GM19324 (cell line): Measurements from ENCODE around the gene HYAL3.
"Not testable (repeated sequence)": the region's sequence is repeated elsewhere in the genome, so short reads cannot be mapped to it uniquely, and the experiment has no call there.

Experiments used
- ATAC-seq: cut with Tn5 transposase; IDR thresholded peaks from one replicate; pipeline ENCODE4 v1.9.1; 2021; ENCODE audit warnings: mild to moderate bottlenecking, moderate library complexity; ENCODE audit not compliant: unreplicated experiment, low FRiP score

HYAL3 gene

DNA sequence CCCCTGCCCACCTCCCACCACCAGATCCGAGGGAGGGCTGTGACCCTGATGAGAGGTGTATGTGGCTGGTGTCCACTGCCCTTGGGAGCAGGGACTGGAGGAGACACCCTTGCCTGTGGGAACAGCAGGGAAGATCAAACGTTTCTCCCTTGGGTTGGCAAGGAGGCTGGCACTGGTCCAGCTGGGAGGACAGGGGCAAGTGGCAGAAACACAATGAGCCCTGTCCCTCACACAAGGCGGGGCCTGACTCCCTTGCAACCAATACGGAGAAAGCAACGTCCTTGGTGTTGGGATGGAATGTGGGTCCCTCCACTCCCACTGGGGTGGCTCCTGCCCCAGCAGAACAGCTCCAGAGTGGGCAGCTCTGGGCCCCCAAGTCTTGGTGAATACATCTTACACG is 18.1 kb upstream of the HYAL3 start:
- no peak for ATAC-seq

DNA sequence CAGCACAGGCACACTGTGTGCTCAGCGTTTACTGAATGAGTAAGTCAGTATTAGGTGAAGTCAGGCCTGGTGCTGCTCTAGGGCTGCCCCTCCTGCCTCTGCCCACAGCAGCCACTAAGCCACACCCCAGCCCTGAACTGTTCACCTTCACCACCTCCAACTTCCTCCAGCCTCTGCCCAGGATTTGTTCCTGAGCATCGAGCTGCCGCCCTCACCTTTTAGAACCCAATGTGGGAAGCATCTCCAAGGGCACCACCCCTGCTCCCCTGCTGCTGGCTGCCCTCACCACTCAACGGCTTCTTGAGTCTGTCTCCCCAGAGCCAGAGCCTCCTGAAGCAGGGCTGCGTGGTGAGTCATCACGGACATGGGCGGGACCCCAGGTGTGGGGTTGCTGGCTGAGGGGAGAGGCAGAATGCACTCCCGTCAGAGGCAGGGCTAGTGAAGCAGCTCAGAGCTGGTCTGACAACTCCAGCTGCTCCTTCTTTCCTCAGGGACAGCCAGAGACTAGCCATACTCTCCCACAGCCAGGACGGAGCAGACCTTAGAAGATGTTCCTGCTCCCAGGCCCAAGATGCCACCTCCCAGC is 17.5 kb upstream of the HYAL3 start:
- no peak for ATAC-seq

DNA sequence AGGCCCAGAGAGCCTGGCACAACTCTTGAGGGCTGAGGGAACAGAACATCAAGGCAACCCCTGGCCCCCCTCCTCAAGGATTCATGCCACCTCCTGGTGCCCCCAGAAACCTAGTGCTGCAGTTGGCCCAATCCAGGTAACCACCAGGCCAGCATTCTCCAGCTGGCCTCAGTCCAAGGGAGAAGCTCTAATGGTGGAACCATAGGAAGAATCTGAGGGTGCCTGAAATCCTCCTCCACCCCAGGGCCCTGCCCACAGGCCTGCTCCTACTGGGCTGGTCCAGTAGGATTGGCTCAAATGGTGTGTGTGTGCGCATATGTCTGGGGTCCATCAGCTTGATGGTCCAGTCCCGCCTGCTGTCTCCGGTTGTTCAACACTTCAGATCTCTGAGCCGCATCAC is 15.6 kb upstream of the HYAL3 start:
- ATAC-seq, result no peak

DNA sequence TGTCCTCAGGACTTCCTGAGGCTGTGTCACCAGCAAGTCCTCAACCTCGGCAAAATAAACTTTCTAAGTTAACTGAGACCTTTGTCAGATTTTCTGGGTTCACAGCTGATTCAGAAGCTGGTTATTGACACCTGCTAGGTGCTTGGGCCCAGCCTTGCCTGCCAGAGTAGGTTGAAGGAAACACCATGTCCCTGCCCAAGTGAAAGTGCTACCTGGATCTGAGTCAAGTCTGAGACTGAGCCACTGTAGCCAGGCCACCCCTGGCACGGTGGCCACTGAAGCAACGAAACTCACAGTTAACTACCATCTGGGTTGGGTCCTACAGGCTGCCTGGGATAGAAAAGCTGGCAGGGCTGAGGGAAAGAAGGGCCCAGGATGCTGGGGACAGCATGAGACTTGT is 15.1 kb upstream of the HYAL3 start:
- no peak for ATAC-seq

DNA sequence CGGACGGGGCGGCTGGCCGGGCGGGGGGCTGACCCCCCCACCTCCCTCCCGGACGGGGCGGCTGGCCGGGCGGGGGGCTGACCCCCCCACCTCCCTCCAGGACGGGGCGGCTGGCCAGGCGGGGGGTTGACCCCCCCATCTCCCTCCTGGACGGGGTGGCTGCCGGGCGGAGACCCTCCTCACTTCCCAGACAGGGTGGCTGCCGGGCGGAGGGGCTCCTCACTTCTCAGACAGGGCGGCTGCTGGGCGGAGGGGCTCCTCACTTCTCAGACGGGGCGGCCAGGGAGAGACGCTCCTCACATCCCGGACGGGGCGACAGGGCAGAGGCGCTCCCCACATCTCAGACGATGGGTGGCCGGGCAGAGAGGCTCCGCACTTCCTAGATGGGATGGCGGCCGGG is 12.8 kb upstream of the HYAL3 start:
- not testable (repeated sequence) for ATAC-seq

DNA sequence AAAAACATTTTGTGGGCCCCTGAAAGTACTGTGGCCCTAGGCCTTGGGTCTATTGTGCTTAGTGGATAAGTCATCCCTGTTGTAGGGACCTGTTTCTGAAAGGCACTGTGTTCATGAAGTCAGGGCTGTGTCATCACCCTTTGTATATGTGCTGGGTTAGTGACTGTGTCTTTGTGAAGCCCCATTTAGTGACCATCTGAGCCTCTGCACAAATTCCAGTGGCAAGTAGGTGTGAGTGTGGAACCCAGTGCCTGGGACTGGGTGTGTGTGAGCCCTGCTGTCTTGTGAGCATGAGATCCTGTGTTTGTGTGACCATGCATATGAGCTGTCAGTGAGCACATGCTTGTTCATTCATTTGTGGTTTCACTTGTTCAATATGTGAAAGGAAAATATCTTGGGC is 5.4 kb upstream of the HYAL3 start:
- no peak for ATAC-seq

DNA sequence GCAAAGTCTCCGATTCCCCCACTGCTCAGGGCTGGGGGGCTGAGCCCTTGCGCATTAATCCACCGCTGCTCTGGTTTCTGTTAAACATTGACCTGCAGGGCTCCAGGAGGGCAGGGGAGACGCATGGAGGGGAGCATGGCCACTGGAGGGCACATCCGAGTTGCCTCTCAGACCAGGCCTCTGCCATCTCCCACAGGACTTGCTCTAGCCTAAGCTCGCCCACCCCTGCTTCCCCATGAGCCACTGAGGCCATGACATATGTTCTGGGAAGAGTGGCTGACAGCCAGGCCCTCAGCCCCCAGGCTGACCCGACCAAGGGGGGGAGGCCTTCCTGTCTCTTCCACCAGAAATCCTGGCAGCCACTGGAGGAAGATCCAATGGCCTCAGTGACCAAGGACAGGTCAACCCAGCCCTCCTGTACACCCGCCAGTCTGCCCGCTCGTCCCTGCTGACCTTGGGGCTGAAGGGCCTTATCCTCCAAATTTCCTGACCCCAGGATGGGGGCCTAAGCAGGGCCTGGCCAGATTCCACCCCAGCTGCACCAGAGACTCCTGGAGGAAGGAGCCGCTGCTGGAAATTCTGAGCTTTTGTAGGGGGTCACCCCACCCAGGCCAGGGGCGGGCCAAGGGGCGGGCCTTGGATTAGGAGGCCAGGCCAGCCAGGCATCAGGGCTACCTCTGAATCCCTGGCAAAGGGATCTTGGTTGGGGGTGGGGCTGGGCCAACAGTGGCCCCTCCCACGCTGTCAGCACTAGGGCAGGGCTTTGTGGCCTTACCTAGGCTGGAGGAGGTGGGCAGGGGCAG is 4.0 kb upstream of the HYAL3 start, which contains the start of gene HYAL1:
Gene HYAL1 (minus strand): TSS at position 562 of the 803 bp plus-strand sequence. CDS start 618 bp downstream, outside the sequence.
- no peak for ATAC-seq

DNA sequence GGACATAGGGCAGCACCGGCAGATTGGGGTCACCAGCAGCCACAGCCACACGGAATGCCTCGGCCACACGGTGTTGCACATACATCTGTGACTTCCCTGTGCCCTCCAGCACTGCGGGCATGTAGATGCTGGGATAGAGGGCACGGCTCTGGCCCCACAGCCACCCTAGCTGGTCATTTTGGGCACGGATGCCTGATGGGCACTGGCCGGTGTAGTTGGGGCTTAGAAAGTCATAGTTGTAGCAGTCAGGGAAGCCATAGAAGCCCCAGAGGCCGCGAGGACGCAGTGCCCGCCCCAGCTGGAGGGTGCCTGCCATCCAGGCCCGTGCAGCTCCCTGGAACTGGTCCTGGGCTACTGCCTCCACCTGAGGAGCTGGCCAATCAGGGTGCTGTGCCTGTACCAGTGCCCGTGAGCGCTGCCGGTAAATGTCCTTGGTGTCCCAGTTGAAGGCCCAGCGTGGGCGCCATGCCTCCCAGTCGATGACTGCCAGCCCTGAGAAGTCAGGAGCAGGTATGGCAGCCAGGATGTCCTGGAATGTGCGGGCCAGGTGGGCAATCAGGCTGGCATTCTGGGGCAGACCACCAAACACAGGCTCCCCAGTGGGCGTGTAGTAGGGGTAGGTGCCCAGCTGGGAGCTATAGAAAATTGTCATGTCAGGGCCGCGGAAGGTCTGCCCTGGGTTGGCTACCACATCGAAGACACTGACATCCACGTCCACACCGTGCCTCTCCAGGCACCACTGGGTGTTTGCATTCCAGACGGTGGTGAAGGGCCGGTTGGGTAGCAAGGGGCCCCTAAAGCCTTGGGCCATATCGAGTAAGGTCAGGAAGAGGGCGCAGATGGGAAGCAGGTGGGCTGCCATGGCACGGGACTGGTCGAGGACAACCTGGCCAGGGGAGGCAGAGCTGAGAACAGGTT is 3.1 kb upstream of the HYAL3 start:
- no peak for ATAC-seq

DNA sequence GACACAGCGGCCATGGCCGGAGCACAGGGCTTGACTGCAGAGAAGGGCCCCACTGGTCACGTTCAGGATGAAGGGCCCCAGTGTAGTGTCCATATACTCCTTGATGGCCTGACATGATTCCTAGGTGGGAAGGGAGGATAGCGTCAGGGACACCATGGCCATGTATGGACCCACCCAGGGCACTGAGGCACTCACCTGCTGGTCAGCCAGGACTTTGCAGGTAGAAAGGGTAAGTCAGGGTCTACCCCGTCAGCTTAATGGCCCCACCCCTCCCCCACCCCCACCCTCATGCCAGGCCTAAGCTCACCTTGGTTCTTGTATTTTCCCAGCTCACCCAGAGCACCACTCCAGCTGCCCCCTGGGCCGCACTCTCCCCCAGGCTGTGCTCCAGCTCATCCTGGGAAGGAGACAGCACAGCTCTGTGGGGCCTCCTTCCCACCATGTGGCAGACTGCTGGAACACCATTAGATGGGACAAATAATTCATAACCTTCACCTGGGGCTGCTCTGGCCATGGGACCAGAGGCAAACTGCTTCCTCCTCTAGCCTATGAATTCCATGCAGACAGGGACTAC is 1.6 kb upstream of the HYAL3 start:
- no peak for ATAC-seq

DNA sequence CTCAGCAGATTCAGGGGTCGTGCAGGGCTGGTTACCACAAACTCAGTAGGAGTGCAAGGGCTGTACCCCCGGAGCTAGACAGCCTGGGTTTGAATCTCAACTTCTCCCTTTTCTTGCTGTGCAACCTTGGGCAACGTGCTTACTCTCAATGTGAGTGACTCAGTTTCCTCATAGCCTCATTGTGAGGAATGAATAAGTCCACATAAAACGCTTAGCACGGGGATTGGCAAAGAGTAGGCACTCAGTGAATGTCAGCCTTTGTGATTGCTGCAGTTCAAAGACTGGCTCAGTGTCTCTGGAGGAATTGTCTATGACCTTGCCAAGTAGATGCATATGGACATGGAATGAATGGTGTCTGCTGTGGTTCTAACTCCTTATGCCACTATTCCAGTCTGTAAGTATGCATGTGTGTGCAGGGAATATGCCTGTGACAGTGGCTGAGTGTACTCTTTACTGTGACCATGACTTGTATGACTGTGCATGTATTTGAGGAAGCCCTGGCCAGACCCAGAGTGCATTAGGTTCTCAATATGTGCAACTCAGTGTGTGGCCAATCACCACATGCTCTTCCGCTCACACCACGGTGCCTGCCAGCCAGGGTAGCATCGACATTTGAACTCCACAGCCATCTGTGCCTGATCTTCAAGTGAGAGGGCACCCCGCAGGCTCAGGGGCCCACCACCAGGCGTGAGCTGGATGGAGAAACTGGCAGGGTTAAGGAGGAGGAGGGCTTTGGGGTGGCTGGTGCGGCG is 900 bp upstream of the HYAL3 start:
- no peak for ATAC-seq

DNA sequence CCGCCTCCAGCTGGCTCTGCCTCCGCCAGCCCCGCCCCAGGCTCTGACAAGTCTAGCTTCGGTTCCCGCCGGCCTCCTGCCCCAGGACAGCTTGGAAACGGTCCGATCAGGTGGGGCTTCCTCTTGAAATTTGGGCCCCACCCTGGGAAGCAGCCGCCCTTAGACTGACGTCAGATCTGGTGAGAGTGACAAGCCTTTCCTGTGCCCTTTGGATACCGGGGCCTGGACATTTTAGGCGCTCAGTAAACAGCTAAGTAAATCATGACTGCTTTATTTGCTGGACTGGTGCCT is 378 bp upstream of the HYAL3 start:
- no peak for ATAC-seq

DNA sequence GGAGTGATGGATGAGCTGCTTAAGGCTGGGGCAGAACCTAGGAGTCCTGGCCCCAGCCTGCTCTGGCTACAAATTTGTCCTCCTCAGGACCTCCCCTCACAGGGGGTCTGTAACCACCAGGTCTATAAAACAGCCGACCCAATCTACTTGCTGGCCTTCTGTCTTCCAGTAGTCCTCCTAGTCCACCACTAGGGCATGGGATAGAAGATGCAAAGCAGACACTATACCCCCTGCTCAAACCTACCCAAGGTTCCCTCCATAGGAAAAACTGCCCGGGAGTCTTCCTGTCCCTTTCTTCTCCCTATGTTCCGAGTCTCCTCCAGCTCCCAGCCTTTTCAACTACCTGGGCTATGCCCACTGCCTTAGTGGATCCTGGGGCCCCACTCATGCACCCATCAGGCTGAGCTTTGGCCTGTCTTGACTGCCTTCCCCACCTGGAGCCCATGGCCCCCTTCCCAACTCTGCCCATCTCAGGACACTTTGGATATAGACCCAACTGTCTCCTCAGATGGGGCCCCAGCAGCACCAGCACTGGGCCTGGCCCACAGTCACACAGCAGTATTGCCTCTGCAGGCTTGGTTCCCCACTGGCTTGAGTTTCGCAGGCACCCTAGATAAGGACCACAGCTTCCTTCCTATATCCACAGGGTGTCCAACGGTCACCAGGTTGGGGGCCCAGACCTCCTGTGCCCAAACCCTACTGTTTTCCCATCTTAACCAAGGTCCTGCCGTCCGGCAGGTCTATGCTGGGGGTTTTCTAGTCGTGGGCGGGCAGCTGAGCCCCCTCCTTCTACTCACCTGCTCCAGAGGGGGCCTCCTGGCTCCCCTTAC is 1.1 kb downstream of the HYAL3 start:
- ATAC-seq, result no peak

DNA sequence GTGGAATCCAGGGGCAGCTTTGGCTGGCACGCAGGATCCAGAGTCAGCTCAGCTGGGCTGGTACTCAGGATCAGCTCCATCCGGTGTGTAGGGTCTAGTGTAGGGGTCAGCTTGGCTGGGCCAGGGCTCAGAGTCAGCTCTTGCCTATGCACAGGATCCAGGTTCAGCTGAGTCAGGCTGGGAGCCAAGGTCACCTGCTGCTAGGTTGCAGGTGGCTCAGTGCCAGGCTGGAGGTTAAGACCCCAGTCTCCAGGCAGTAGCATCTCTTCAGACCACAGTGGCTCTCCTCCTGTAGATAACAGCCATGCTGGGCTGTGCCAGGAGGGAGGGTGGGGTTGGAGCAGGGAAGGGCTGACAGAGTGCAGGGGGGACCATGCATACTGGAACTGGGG is 1.8 kb downstream of the HYAL3 start:
- ATAC-seq, result no peak

DNA sequence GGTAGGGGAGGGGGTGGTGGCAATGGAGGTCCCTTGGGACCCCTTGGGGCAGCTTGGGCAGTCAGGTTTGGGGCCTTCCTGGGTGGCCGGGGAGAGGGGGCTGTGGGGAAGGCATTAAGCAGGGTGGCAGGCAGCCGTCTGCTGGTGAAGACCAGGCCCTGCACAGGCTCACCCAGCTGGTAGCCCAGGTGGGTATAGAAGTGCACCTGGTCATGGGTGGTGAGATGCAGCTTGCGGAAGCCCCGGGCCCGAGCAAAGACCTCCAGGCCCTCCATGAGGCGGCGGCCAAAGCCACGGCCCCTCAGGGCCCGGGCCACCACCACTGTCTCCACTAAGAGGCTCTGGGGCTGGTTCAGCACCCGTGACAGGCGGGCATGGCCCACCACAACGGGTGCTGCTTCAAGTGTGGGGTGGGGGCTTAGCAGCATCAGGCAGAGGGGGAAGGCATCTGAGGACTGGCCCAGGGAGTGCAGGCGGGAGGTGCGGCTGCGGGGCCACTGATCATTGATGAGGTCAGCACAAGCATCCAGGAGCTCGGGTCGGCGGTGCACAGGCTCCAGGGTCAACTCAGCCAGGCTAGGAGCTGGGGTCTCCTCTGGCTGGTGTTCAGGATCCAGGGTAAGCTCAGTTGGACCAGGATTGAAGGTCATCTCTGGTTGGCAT is 2.4 kb downstream of the HYAL3 start:
- ATAC-seq, result no peak

DNA sequence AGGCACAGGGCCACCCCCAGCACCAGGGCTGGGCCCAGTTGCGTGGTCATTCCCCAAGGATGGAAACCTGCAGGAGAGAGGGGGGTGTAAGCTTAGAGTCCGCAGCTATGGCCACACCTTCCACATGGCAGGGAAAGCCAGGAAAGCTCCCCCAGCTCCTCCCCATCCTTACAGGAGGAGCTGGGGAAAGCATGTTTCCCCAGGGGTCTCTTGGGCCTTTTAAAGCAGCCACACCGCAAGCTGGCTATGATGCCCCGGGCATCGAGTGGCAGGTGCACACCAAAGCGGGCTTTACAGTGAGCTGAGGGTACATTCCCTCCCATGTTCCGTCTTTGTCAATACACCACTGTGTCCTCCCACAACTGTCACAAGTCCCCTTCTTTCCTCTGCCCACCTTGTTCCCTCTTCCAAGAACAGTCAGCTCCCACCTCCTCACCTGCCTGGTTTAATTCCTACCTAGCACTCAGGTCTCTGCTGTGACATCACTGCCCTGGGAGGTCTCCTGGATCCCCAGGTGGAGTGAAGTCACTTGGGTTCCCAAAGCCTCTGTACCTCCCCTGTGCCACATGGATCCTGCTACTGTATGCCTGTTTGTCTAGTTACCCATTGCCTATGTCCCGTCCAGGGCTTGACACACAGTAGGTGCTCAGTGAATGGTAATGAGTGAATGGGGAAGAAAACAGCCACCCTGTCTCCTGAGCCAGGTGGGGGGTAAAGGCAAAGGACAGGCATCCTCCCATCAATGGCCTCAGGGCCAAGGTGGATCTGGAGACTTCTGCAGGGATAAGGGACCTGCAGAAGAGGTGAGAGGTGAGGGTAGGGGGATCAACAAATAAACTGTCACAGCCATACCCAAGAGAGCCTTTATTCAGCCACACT is 3.4 kb downstream of the HYAL3 start:
- ATAC-seq, result no peak

DNA sequence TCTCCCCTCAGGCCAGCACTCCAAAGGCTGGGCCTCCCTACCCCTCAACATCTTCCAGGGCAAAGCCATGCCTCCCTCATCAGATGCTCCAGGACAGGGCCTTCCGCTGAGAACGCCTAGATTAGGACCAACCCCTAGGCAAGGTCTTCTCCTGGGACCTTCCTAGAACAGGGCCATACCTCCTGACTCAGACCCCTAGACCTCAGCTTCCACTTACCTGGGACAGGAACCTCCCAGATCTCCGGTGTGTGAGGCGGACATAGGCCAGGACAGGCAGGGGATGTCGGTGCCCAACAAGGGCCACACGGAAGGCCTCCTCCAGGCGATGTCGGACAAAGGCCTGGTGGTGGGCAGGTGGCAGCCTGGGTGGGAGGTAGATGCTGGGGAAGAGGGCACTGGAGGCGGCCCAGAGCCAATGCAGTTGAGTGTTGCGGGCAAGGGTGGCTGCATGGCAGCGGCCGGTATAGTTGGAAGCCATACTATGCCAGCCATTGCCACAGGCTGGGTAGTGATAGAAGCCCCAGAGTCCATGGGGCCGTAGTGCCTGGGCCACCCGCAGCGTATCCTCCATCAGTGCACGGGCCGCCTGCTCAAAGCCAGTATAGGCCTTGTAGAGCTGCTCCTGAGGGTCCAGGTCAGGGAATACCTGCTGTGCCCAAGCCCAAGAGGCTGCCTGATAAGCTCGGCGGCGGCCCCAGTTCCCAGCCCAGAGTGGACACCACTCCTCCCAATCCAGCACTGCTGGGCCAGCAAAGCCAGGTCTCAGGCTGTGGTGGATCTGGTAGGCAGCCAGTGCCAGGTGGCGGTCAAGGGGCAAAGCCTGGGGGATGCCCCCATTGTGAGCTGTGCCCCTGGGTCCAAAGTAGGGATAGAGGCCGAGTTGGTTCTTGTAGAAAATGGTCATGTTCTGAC is 4.5 kb downstream of the HYAL3 start:
- no peak for ATAC-seq

DNA sequence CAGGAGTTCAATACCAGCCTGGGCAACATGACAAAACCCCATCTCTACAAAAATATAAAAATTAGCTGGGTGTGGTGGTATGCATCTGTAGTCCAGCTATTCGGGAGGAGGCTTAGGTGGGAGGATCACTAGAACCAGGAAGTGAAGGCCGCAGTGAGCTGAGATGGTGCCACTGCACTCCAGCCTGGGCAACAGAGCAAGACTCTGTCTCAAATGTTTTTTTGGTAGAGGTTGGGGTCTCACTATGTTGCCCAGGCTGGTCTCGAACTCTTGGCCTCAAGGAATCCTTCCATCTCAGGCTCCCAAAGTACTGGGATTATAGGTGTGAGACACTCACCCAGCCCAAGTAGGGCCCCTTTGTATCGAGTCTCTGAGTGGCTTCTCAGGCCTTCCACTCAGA is 5.1 kb downstream of the HYAL3 start:
- ATAC-seq, result no peak
